Osteoblast (primary cell): Measurements from ENCODE around the gene TMEM63A. TPM values are rescaled to one million over a fixed set of nuclear protein-coding genes. Genes with fewer than 3 reads are reported as not detected.
A peak's percentile ranks its signal among the peaks of the same experiment; 100 is the strongest.

Experiments
- DNase-seq: peaks from one replicate; pipeline ENCODE4 v3.0.0; 2011; ENCODE audit warnings: low spot score, mixed read lengths; ENCODE audit not compliant: insufficient read length; ENCODE audit errors: missing footprints
- H2AFZ ChIP-seq: 2 replicates; pipeline ENCODE4 v1.6.0; 2011; ENCODE audit warnings: mild to moderate bottlenecking, low read length
- H3K27ac ChIP-seq: 2 replicates; pipeline ENCODE4 v1.5.1; 2011; ENCODE audit warnings: mild to moderate bottlenecking, low read depth, low read length, moderate library complexity
- H3K27me3 ChIP-seq: 2 replicates; pipeline ENCODE4 v1.6.0; 2012; ENCODE audit warnings: mild to moderate bottlenecking, control low read depth, inconsistent platforms, low read length, moderate library complexity; ENCODE audit not compliant: insufficient read depth
- H3K36me3 ChIP-seq: 2 replicates; pipeline ENCODE4 v1.5.1; 2011; ENCODE audit warnings: mild to moderate bottlenecking, low read length, control low read depth, moderate library complexity; ENCODE audit not compliant: insufficient read depth
- H3K4me1 ChIP-seq: 2 replicates; pipeline ENCODE4 v1.5.1; 2011; ENCODE audit warnings: mild to moderate bottlenecking, low read length, control low read depth, moderate library complexity; ENCODE audit not compliant: insufficient read depth
- H3K4me2 ChIP-seq: 2 replicates; pipeline ENCODE4 v1.6.0; 2011; ENCODE audit warnings: mild to moderate bottlenecking, low read length; ENCODE audit not compliant: insufficient read depth
- H3K4me3 ChIP-seq: fragments of 200-600 bp; sonication (generic); 3 replicates; pipeline ENCODE4 v1.5.1; 2012; ENCODE audit warnings: mild to moderate bottlenecking, low read length, inconsistent platforms; ENCODE audit not compliant: insufficient read depth
- H3K79me2 ChIP-seq: 2 replicates; pipeline ENCODE4 v1.6.0; 2012; ENCODE audit warnings: mild to moderate bottlenecking, low read length, control low read depth, inconsistent platforms; ENCODE audit not compliant: insufficient read depth
- H3K9me3 ChIP-seq: 2 replicates; pipeline ENCODE4 v1.5.1; 2011; ENCODE audit warnings: low read depth, low read length, control low read depth
- H4K20me1 ChIP-seq: 2 replicates; pipeline ENCODE4 v1.6.0; 2012; ENCODE audit warnings: mild to moderate bottlenecking, low read length, control low read depth; ENCODE audit not compliant: insufficient read depth
- total RNA-seq: library from RNA; depleted of rRNA; stranded (reverse); fragments of >200 nt; gene quantifications from 2 replicates; pipeline ENCODE4 v1.2.3, GENCODE V29; 2012
- TF ChIP-seq, protein P1 (sequence below): IDR thresholded peaks from 2 replicates; pipeline ENCODE4 v1.5.1; 2011; ENCODE audit warnings: mild to moderate bottlenecking, low read depth, low read length, moderate library complexity; ENCODE audit errors: extremely low read depth

Gene TMEM63A
- total RNA-seq, 1 donor, result 23.2 TPM

- Histone ChIP-seq H3K4me2 (no peak overlapping the region), H3K27ac (no peak overlapping the region), H3K9me3 (no peaks in the 10 kb centered on the region), H3K27me3 (no peaks in the 10 kb centered on the region), H3K4me1 (no peaks in the 10 kb centered on the region), H4K20me1 (no peaks in the 10 kb centered on the region), H3K79me2 (no peaks in the 10 kb centered on the region), H3K4me3 (no peak overlapping the region), H3K36me3 (peaks cover 19% of the 10 kb centered on the region), H2AFZ (no peak overlapping the region)
- no peak for DNase-seq
- TF ChIP-seq, protein P1, sequence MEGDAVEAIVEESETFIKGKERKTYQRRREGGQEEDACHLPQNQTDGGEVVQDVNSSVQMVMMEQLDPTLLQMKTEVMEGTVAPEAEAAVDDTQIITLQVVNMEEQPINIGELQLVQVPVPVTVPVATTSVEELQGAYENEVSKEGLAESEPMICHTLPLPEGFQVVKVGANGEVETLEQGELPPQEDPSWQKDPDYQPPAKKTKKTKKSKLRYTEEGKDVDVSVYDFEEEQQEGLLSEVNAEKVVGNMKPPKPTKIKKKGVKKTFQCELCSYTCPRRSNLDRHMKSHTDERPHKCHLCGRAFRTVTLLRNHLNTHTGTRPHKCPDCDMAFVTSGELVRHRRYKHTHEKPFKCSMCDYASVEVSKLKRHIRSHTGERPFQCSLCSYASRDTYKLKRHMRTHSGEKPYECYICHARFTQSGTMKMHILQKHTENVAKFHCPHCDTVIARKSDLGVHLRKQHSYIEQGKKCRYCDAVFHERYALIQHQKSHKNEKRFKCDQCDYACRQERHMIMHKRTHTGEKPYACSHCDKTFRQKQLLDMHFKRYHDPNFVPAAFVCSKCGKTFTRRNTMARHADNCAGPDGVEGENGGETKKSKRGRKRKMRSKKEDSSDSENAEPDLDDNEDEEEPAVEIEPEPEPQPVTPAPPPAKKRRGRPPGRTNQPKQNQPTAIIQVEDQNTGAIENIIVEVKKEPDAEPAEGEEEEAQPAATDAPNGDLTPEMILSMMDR, result no peak
These were observed 28.7 kb downstream of the TMEM63A start for GRCh38 chr1:225853441-225853840.

DNA sequence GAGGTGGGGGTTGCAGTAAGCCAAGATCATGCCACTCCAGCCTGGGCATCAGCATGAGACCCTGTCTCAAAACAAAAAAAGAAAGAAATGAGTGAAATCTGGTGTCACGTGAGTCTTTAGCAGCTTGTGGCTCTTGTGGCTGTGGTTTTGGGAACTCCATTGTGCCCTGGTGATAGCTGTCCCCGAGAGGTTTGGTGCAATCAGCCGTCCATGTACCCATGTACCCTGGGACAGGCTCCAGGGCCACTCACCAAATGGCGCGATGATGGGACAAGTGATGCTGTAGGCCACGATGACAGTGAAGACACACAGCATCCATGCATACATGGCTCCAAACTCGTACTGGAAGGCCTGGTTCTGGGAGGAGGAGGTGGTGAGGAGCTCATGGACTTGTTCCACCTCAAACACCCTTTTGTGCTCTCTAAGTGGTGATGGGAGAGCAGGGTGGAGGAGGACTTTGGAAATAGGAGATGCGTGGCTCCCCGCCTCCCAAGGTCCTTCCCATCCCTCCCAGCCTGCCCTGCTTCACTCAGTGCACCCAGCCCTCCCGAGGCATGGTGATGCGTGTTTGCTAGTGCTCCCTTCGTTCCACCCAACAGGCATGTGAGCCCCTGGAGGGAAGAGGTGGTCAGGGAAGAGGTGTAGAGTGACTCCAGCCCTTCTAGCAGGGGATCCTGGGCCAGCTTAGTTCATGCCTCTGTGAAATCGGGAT lies 29.6 kb downstream of the TMEM63A start:
- no peaks in the 10 kb centered on the region for H3K79me2 ChIP-seq
- TF ChIP-seq, protein P1, result no peak
- no peaks in the 10 kb centered on the region for H3K9me3 ChIP-seq
- no peak overlapping the region for H3K27ac ChIP-seq
- H3K4me3 ChIP-seq, result no peak overlapping the region
- no peak for DNase-seq
- H3K4me2 ChIP-seq, result no peak overlapping the region
- no peaks in the 10 kb centered on the region for H3K4me1 ChIP-seq
- H2AFZ ChIP-seq, result no peak overlapping the region
- H4K20me1 ChIP-seq, result no peaks in the 10 kb centered on the region
- no peaks in the 10 kb centered on the region for H3K27me3 ChIP-seq
- peaks cover 25% of the 10 kb centered on the region for H3K36me3 ChIP-seq

GRCh38 chr1:225851805-225852204 lies 30.4 kb downstream of the TMEM63A start:
- no peaks in the 10 kb centered on the region for H4K20me1 ChIP-seq
- DNase-seq, result peak; percentile 69

DNA sequence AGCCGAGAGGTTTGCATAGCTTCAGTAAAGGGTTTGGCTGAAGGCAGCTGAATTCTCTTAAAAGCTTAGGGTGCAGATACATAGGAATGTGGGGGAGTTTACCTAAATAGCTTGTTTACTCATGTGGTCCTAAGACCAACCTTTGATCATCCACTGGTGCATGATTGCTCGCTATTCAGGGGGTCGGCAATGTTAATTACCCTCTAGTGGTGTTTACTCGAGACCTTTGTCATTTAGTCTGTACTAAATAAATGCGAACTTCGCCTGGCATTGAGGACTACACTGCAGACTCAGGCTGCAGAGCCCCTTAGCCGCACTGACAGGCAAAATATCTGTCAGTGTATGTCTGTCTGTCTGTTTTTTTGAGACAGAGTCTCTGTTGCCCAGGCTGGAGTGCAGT lies 31.8 kb downstream of the TMEM63A start:
- no peaks in the 10 kb centered on the region for H3K4me1 ChIP-seq
- no peaks in the 10 kb centered on the region for H3K9me3 ChIP-seq
- H3K4me2 ChIP-seq, result no peak overlapping the region
- TF ChIP-seq, protein P1, result no peak
- H3K4me3 ChIP-seq, result no peak overlapping the region
- no peak overlapping the region for H2AFZ ChIP-seq
- DNase-seq, result no peak
- peaks cover 31% of the 10 kb centered on the region for H3K36me3 ChIP-seq
- no peaks in the 10 kb centered on the region for H3K79me2 ChIP-seq
- H3K27me3 ChIP-seq, result no peaks in the 10 kb centered on the region
- no peak overlapping the region for H3K27ac ChIP-seq
- peaks cover 3% of the 10 kb centered on the region for H4K20me1 ChIP-seq

More at GRCh38 chr1:225851805-225852204, 30.4 kb downstream of the TMEM63A start:
- TF ChIP-seq, protein P1, result no peak
- H3K4me1 ChIP-seq, result no peaks in the 10 kb centered on the region
- H3K4me3 ChIP-seq, result no peak overlapping the region
- no peak overlapping the region for H2AFZ ChIP-seq
- H3K9me3 ChIP-seq, result no peaks in the 10 kb centered on the region
- no peak overlapping the region for H3K4me2 ChIP-seq
- H3K27ac ChIP-seq, result no peak overlapping the region
- H3K79me2 ChIP-seq, result no peaks in the 10 kb centered on the region
- no peaks in the 10 kb centered on the region for H3K27me3 ChIP-seq
- H3K36me3 ChIP-seq, result peaks cover 28% of the 10 kb centered on the region
